Measurements from ENCODE around the gene VAV2.

The VAV2 gene

GRCh38 chr9:133991964-133992779, at the start of gene VAV2:
VAV2 (minus strand) TSS chr9:133992324; CDS start chr9:133992278, 46 bp downstream.
- DNase-seq, result no peak

GRCh38 chr9:134041649-134041962, 49.5 kb upstream of the VAV2 start:
- DNase-seq, result no peak

- peak; percentile 16 for DNase-seq
These were observed 48.9 kb upstream of the VAV2 start for GRCh38 chr9:134040781-134041648.

GRCh38 chr9:134040176-134040565, 48.0 kb upstream of the VAV2 start:
- DNase-seq, result no peak

GRCh38 chr9:134039386-134040175, 47.5 kb upstream of the VAV2 start:
- no peak for DNase-seq

- DNase-seq, result no peak
These were observed 45.5 kb upstream of the VAV2 start for GRCh38 chr9:134037641-134038040.

GRCh38 chr9:134036130-134036529, 44.0 kb upstream of the VAV2 start:
- no peak for DNase-seq

GRCh38 chr9:134035041-134036039, 43.2 kb upstream of the VAV2 start:
- DNase-seq, result no peak

- DNase-seq, result no peak
These were observed 42.3 kb upstream of the VAV2 start for GRCh38 chr9:134034215-134035040.

- no peak for DNase-seq
These were observed 41.5 kb upstream of the VAV2 start for GRCh38 chr9:134033516-134034214.

- no peak for DNase-seq
These were observed 40.5 kb upstream of the VAV2 start for GRCh38 chr9:134032456-134033222.

GRCh38 chr9:134031783-134032182, 39.7 kb upstream of the VAV2 start:
- DNase-seq, result no peak

- DNase-seq, result no peak
These were observed 38.8 kb upstream of the VAV2 start for GRCh38 chr9:134030821-134031470.

GRCh38 chr9:134029248-134030226, 37.4 kb upstream of the VAV2 start:
- no peak for DNase-seq

GRCh38 chr9:134028575-134029247, 36.6 kb upstream of the VAV2 start:
- DNase-seq, result no peak

- DNase-seq, result no peak
These were observed 36.0 kb upstream of the VAV2 start for GRCh38 chr9:134028076-134028475.

GRCh38 chr9:134027561-134027960, 35.4 kb upstream of the VAV2 start:
- no peak for DNase-seq
